WTC11 (cell line): Measurements from ENCODE around the gene MED22. TPM values are rescaled to one million over a fixed set of nuclear protein-coding genes. Genes with fewer than 3 reads are reported as not detected.

Experiments
- ATAC-seq: fragments of 200-7000 bp; cut with Tn5 transposase; 2 replicates; pipeline ENCODE4 v1.10.0; 2021; ENCODE audit warnings: mild to moderate bottlenecking, moderate library complexity
- CTCF ChIA-PET: fragments of 300-600 bp; sonication (Branson Sonifier 250); formaldehyde crosslinking; loops from one replicate; lab custom pipeline; 2021; ENCODE audit warnings: antibody characterized with exemption; lab: Charles Lee
- POLR2A ChIA-PET: fragments of 350-600 bp; sonication (Branson Sonifier 250); formaldehyde crosslinking; loops from one replicate; lab custom pipeline; 2021; ENCODE audit warnings: antibody characterized with exemption; lab: Charles Lee
- DNase-seq: peaks from one replicate; pipeline ENCODE4 v3.0.0; 2021; ENCODE audit warnings: low spot score
- H3K27ac Mint-ChIP-seq: 2 replicates; pipeline ENCODE4 v1.8.0; 2021; ENCODE audit warnings: mixed read lengths
- H3K27me3 Mint-ChIP-seq: 2 replicates; pipeline ENCODE4 v1.8.0; 2021; ENCODE audit warnings: low read depth, mild to moderate bottlenecking, moderate library complexity, mixed read lengths
- H3K36me3 Mint-ChIP-seq: 2 replicates; pipeline ENCODE4 v1.8.0; 2021; ENCODE audit warnings: mixed read lengths
- H3K4me1 Mint-ChIP-seq: 2 replicates; pipeline ENCODE4 v1.8.0; 2022; ENCODE audit warnings: mixed read lengths
- H3K4me3 Mint-ChIP-seq: 2 replicates; pipeline ENCODE4 v1.8.0; 2021; ENCODE audit warnings: mild to moderate bottlenecking, moderate library complexity, mixed read lengths
- H3K9me3 Mint-ChIP-seq: 2 replicates; pipeline ENCODE4 v1.8.0; 2021; ENCODE audit warnings: mixed read lengths
- AFF4 ChIP-seq: sonication (generic); formaldehyde crosslinking; IDR thresholded peaks from 2 replicates; pipeline ENCODE4 v1.8.1; 2023; ENCODE audit warnings: mild to moderate bottlenecking, missing genetic modification reagents, borderline replicate concordance
- ARID4B ChIP-seq: sonication (generic); formaldehyde crosslinking; IDR thresholded peaks from 2 replicates; pipeline ENCODE4 v1.8.0; 2023; ENCODE audit warnings: missing genetic modification reagents, mild to moderate bottlenecking, borderline replicate concordance
- ATF1 ChIP-seq: sonication (generic); formaldehyde crosslinking; IDR thresholded peaks from 2 replicates; pipeline ENCODE4 v1.8.1; 2023; ENCODE audit warnings: mild to moderate bottlenecking, moderate library complexity, missing genetic modification reagents
- ATF2 ChIP-seq: sonication (generic); formaldehyde crosslinking; IDR thresholded peaks from 2 replicates; pipeline ENCODE4 v1.8.1; 2022; ENCODE audit warnings: low read depth, missing genetic modification reagents, borderline replicate concordance
- ATF3 ChIP-seq: sonication (generic); formaldehyde crosslinking; conservative IDR thresholded peaks from 2 replicates; pipeline ENCODE4 v1.8.1; 2022; ENCODE audit warnings: mild to moderate bottlenecking, missing genetic modification reagents
- CDX4 ChIP-seq: fragments of 250-450 bp; sonication (Bioruptor Pico); IDR thresholded peaks from 2 replicates; pipeline ENCODE4 v1.9.0; 2021; ENCODE audit warnings: moderate library complexity, mild to moderate bottlenecking, inconsistent platforms, borderline replicate concordance
- CREM ChIP-seq: sonication (generic); formaldehyde crosslinking; IDR thresholded peaks from 2 replicates; pipeline ENCODE4 v1.8.1; 2022; ENCODE audit warnings: mild to moderate bottlenecking, missing genetic modification reagents, moderate library complexity
- ETV6 ChIP-seq: sonication (generic); formaldehyde crosslinking; IDR thresholded peaks from 2 replicates; pipeline ENCODE4 v1.8.1; 2022; ENCODE audit warnings: mild to moderate bottlenecking, missing genetic modification reagents
- FOXJ3 ChIP-seq: sonication (generic); formaldehyde crosslinking; IDR thresholded peaks from 2 replicates; pipeline ENCODE4 v1.9.0; 2021; ENCODE audit warnings: missing genetic modification reagents, mild to moderate bottlenecking, borderline replicate concordance
- HMGA2 ChIP-seq: fragments of 250-450 bp; sonication (Bioruptor Pico); IDR thresholded peaks from 2 replicates; pipeline ENCODE4 v1.4.0; 2021; ENCODE audit warnings: mild to moderate bottlenecking, moderate library complexity
- JUN ChIP-seq: sonication (generic); formaldehyde crosslinking; IDR thresholded peaks from 2 replicates; pipeline ENCODE4 v1.8.0; 2023; ENCODE audit warnings: mild to moderate bottlenecking, missing genetic modification reagents
- KAT7 ChIP-seq: sonication (generic); formaldehyde crosslinking; IDR thresholded peaks from 2 replicates; pipeline ENCODE4 v1.8.1; 2023; ENCODE audit warnings: missing genetic modification reagents, mild to moderate bottlenecking, borderline replicate concordance
- TCF7 ChIP-seq: sonication (generic); formaldehyde crosslinking; IDR thresholded peaks from 2 replicates; pipeline ENCODE4 v1.8.0; 2022; ENCODE audit warnings: mild to moderate bottlenecking, low read depth, missing genetic modification reagents, moderate library complexity
- ZNF138 ChIP-seq: sonication (generic); formaldehyde crosslinking; conservative IDR thresholded peaks from 2 replicates; pipeline ENCODE4 v1.8.1; 2022; ENCODE audit warnings: mild to moderate bottlenecking, moderate library complexity, missing genetic modification reagents
- ZNF232 ChIP-seq: sonication (generic); formaldehyde crosslinking; IDR thresholded peaks from 2 replicates; pipeline ENCODE4 v1.8.0; 2022; ENCODE audit warnings: mild to moderate bottlenecking, missing genetic modification reagents
- ZNF317 ChIP-seq: sonication (generic); formaldehyde crosslinking; IDR thresholded peaks from 2 replicates; pipeline ENCODE4 v1.8.1; 2023; ENCODE audit warnings: low read depth, mild to moderate bottlenecking, moderate library complexity, missing genetic modification reagents, borderline replicate concordance
- total RNA-seq: library from RNA; stranded (reverse); gene quantifications from 3 replicates; pipeline ENCODE4 v1.2.3, GENCODE V29; 2021
- TF ChIP-seq, protein P1 (sequence below): sonication (generic); formaldehyde crosslinking; IDR thresholded peaks from 2 replicates; pipeline ENCODE4 v1.8.1; 2023; ENCODE audit warnings: mild to moderate bottlenecking, missing genetic modification reagents
- TF ChIP-seq, protein P2 (sequence below): sonication (generic); formaldehyde crosslinking; IDR thresholded peaks from 2 replicates; pipeline ENCODE4 v1.8.1; 2023; ENCODE audit warnings: mild to moderate bottlenecking, missing genetic modification reagents

Gene MED22
- total RNA-seq, 1 experiment from 2014 or later, result 59.5 TPM

- Mint-ChIP-seq H3K9me3 (peaks cover 14% of the 10 kb centered on the region), H3K27ac (peak overlapping the region; percentile 57), H3K36me3 (peaks cover 41% of the 10 kb centered on the region), H3K27me3 (peaks cover 3% of the 10 kb centered on the region; the same call in 1 of the 2 replicates), H3K4me1 (peaks cover 21% of the 10 kb centered on the region), H3K4me3 (no peak overlapping the region)
- CTCF ChIA-PET, result interaction anchor here (1.0 to 4.0 kb wide), 3 partner anchors 93 to 184 kb away, joined by 3 to 97 read pairs (median 6); no protein-coding TSS in a partner anchor
- ATAC-seq, result no peak
- DNase-seq, result no peak
- POLR2A ChIA-PET, result interaction anchor here (0.5 to 1.7 kb wide), 2 partner anchors 93 to 153 kb away, joined by 3 to 4 read pairs; no protein-coding TSS in a partner anchor
- no peak for TF ChIP-seq CREM (CRISPR knock-in tag)
- TF ChIP-seq KAT7 (CRISPR knock-in tag), result no peak
- no peak for TF ChIP-seq CDX4
- no peak for TF ChIP-seq ATF3
- TF ChIP-seq ETV6 (CRISPR knock-in tag), result no peak
- TF ChIP-seq, protein P1, sequence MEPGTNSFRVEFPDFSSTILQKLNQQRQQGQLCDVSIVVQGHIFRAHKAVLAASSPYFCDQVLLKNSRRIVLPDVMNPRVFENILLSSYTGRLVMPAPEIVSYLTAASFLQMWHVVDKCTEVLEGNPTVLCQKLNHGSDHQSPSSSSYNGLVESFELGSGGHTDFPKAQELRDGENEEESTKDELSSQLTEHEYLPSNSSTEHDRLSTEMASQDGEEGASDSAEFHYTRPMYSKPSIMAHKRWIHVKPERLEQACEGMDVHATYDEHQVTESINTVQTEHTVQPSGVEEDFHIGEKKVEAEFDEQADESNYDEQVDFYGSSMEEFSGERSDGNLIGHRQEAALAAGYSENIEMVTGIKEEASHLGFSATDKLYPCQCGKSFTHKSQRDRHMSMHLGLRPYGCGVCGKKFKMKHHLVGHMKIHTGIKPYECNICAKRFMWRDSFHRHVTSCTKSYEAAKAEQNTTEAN, result no peak
- TF ChIP-seq AFF4 (CRISPR knock-in tag), result no peak
- no peak for TF ChIP-seq JUN (CRISPR knock-in tag)
- TF ChIP-seq, protein P2, sequence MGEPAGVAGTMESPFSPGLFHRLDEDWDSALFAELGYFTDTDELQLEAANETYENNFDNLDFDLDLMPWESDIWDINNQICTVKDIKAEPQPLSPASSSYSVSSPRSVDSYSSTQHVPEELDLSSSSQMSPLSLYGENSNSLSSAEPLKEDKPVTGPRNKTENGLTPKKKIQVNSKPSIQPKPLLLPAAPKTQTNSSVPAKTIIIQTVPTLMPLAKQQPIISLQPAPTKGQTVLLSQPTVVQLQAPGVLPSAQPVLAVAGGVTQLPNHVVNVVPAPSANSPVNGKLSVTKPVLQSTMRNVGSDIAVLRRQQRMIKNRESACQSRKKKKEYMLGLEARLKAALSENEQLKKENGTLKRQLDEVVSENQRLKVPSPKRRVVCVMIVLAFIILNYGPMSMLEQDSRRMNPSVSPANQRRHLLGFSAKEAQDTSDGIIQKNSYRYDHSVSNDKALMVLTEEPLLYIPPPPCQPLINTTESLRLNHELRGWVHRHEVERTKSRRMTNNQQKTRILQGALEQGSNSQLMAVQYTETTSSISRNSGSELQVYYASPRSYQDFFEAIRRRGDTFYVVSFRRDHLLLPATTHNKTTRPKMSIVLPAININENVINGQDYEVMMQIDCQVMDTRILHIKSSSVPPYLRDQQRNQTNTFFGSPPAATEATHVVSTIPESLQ (CRISPR knock-in tag), result no peak
- TF ChIP-seq ATF2 (CRISPR knock-in tag), result no peak
- no peak for TF ChIP-seq HMGA2 (CRISPR knock-in tag)
- no peak for TF ChIP-seq ZNF138 (CRISPR knock-in tag)
- TF ChIP-seq ARID4B (CRISPR knock-in tag), result no peak
- no peak for TF ChIP-seq ZNF317 (CRISPR knock-in tag)
- TF ChIP-seq ATF1 (CRISPR knock-in tag), result no peak
- TF ChIP-seq ZNF232 (CRISPR knock-in tag), result no peak
- no peak for TF ChIP-seq TCF7 (CRISPR knock-in tag)
- no peak for TF ChIP-seq FOXJ3 (CRISPR knock-in tag)
- TF ChIP-seq, all 79 proteins: peak for 0
These were observed 16.1 kb downstream of the MED22 start for GRCh38 chr9:133331641-133332380.
